NCI-H1105 (cell line): Measurements from ENCODE around the gene GABBR2.
"Not testable (repeated sequence)": the region's sequence is repeated elsewhere in the genome, so short reads cannot be mapped to it uniquely, and the experiment has no call there.

ENCODE experiments used
- DNase-seq: peaks from one replicate; lab custom pipeline; 2025; lab: John Stamatoyannopoulos, UW

The GABBR2 gene

GRCh38 chr9:98516205-98516896, 192.4 kb downstream of the GABBR2 start:
- no peak for DNase-seq

- DNase-seq = no peak
Observed at GRCh38 chr9:98515506-98516204, 193.1 kb downstream of the GABBR2 start.

- DNase-seq = no peak
Observed at GRCh38 chr9:98514841-98515240, 193.9 kb downstream of the GABBR2 start.

- DNase-seq = not testable (repeated sequence)
Observed at GRCh38 chr9:98508217-98508919, 200.4 kb downstream of the GABBR2 start.

- no peak for DNase-seq
Observed at GRCh38 chr9:98506422-98507054, 202.2 kb downstream of the GABBR2 start.

- DNase-seq = peak; percentile 46
Observed at GRCh38 chr9:98504298-98505282, 204.1 kb downstream of the GABBR2 start.

GRCh38 chr9:98503867-98504266, 204.9 kb downstream of the GABBR2 start:
- DNase-seq = no peak

- no peak for DNase-seq
Observed at GRCh38 chr9:98502976-98503325, 205.8 kb downstream of the GABBR2 start.

- DNase-seq = no peak
Observed at GRCh38 chr9:98502311-98502975, 206.3 kb downstream of the GABBR2 start.

GRCh38 chr9:98501819-98502218, 206.9 kb downstream of the GABBR2 start:
- DNase-seq = no peak

GRCh38 chr9:98501259-98501658, 207.5 kb downstream of the GABBR2 start:
- DNase-seq = not testable (repeated sequence)

GRCh38 chr9:98500337-98500919, 208.3 kb downstream of the GABBR2 start:
- no peak for DNase-seq

- DNase-seq = no peak
Observed at GRCh38 chr9:98495530-98495929, 213.2 kb downstream of the GABBR2 start.

GRCh38 chr9:98494852-98495251, 213.9 kb downstream of the GABBR2 start:
- no peak for DNase-seq

- no peak for DNase-seq
Observed at GRCh38 chr9:98491828-98492227, 216.9 kb downstream of the GABBR2 start.

- DNase-seq = no peak
Observed at GRCh38 chr9:98491231-98491651, 217.5 kb downstream of the GABBR2 start.

- no peak for DNase-seq
Observed at GRCh38 chr9:98488571-98489312, 220.0 kb downstream of the GABBR2 start.

- DNase-seq = no peak
Observed at GRCh38 chr9:98485706-98486105, 223.0 kb downstream of the GABBR2 start.

- no peak for DNase-seq
Observed at GRCh38 chr9:98484162-98484561, 224.6 kb downstream of the GABBR2 start.

GRCh38 chr9:98482226-98482625, 226.5 kb downstream of the GABBR2 start:
- no peak for DNase-seq
